Activated CD4-positive, alpha-beta T cell treated with anti-CD3 and anti-CD28 coated beads, Interleukin-10, Interleukin-2, amounts not matched to agents 100 ng/mL and 50 ng/mL, durations not matched to agents 16 hours and 8 hours (primary cell): ENCODE results near the gene ABHD17A.

Source experiments
- DNase-seq: peaks from one replicate; pipeline ENCODE4 v3.0.0-alpha.2; 2020

Gene ABHD17A

DNA sequence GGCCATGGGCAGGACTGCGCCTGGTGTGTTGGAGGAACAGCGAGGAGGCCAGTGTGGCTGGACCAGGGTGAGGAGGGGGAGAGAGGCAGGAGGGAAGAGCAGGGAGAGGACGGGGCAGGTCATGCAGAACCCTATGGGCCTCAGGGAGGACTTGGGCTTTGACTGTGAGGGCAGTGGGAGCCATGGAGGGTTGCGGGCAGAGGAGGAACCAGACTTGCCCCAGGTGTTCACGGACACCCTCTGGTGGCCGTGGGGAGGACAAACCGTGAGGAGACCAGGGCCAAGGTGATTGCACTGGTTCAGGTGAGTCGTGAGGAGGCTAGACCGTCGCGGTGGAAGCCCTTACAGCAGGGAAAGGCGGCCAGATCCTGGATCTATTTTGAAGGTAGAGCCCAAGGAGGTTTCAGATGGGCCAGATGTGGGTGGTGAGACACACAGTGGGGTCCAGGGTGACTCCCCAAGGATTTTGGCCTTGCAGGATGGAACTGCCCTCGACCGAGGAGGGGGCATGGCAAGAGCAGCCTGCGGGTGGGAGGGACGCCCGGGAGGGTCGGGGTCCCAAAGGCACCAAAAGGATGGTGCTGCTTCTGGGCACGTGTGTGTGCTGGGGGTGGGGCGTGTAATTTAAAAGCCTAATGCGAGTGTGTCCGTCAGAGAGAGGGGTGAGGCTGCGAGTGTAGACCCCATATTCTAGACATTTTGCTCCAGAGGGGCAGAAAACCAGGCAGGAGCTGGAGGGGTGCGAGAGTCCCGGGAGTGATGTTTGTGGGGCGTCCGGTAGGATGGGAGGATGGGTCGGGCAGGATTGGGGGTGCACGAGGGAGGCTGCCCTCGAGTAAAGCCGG lies 34.3 kb downstream of the ABHD17A start:
- DNase-seq = no peak

DNA sequence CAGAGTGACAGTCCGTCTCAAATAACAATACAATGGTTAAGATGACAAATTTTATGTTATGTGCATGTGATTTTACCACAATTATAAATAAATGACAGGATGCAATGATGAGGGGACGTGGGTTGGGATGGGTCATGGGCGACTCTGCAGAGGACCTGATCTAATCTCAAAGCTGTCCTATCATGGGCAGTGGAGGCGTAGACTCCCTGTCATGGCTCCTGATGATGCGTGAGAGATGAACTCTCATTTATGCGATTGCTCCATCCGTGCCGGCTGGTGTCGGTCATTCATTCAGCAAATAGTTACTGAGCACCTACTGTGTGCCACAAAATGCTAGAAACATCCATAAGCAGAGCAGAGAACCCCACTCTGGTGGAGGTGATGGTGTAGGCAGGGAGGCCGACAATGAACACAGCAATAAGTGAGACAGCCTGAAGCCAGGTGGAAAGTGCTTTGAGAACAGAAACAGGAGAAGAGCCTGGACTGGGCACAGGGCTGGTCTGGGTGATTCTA lies 35.4 kb downstream of the ABHD17A start:
- no peak for DNase-seq

DNA sequence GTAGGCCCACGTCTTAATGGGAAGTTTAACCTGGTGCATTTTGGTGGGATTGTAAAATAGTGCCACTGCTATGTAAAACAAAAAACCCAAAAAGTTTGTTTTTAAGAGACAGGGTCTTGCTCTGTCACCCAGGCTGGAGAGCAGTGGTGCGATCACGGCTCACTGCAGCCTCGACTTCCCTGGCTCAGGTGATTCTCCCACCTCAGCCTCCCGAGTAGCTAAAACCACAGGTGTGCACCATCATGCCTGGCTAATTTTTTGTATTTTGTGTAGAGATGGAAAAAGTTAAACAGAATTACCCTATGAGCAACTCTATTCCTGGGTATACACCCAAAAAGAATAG lies 36.2 kb downstream of the ABHD17A start:
- DNase-seq = no peak

DNA sequence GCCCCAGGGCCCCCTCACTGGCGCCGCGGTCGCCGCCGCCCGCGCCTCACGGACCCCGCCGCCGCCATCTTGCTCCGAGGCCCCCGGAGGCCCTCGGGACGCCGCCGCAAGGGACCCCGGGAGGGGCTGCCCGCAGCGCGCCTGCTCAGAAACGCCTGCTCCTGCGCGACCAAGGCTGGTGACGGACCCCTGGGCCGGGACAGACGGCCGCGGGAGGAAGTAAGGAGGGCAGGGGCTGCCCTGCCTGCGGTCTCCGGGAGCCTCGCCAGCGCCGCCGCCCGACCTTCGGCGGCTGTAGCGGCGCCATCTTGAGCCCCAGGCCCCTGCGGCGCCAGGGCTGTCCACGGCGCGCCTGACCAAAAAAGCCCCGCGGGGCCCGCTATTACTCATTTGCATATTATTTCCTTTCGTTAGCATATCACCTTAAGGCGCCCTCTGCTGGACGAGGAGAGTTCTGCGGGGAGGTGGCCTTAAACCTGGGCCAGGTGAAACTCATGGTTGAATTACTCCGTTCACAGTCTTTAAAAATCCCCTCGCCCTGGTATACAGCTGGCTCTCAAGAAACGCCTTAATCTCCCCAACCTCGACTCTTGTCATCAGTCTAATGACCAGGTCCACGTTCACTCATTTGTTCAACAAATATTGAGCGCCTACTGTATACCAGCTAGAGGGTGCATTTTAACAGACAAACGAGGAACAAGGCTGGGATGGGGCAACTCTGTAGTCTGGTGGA lies 36.7 kb downstream of the ABHD17A start, which contains the start of gene REXO1:
Gene REXO1 (minus strand): TSS at position 85 of the 733 bp plus-strand sequence. CDS start 125 bp downstream, outside the sequence.
- DNase-seq = peak; percentile 96

DNA sequence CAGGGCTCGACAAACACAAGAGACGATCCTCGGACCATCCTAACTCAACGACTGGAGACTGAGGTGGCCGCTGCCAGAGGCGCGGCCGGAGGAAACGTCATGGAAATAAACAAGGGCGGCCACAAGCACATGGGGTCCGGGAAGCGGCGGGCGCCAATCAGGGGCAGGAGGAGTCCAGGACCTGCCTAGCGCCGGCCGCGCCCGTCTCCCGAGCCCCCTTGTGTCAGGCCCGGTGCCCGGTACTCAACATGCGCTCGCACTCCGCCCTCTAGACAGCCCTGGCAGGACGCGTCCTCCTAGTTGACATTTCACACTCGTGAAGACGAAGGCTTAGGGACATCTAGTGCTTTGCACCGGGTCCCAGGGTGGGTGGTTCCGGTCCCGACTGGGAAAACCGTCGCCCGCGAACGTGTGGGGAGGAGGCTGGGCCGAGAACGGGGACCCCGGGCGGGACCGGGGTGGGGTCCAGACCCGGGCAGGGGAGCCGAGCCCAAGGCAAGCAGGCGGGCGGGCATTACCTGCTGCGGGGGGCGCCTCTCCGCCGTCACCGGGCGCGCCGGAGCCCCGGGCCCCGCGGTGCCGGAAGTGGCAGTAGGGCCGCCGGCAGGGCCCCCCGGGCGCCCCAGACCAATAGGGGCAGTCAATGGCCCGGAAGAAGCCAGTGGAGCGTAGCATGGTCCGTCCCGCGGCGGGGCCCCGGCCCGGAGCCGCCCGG lies 37.5 kb downstream of the ABHD17A start:
- peak; percentile 58 for DNase-seq

DNA sequence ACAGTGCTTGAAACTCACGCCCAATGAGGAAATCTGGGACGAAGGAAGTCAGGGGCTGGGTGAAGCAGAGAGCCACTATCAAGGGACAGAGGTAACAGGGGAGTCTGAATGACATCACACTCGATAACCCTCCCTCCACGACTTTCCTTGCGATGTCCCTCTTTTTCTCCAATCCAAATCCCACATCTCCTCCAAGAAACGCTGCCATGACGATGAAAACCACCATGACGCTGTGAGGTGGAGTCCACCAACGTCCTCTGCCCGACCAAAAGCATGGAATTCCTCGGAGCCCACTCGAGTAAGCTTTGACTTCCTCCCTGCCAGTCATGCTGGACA lies 38.0 kb downstream of the ABHD17A start:
- DNase-seq = no peak

DNA sequence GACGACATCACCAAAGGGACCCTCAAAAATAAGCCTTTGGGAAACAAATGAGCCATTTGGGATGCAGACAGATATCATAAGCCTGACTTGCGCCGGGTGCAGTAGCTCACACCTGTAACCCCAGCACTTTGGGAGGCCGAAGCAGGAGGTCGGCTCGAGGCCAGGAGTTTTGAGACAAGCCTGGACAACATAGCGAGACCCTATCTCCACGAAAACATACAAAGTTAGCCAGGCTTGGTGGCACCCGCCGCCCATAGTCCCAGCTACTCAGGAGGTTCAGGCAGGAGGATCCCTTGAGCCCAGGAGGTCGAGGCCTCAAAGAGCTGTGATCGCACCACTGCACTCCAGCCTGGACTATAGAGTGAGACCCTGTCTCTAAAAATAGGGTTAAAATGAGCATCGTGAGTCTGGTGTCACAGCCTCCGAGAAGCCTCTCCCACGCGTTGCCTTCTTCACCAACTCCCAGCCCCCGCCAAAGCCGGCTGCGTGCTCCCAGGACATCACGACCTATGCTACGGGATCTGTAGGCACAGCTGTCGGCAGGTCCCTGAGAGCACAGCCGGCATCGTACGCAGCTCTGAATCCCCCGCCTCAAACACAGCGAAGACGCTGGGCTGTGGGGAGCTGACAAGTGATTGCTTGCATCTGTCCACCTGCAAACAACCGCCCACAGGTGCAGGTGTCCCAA lies 38.6 kb downstream of the ABHD17A start:
- no peak for DNase-seq

DNA sequence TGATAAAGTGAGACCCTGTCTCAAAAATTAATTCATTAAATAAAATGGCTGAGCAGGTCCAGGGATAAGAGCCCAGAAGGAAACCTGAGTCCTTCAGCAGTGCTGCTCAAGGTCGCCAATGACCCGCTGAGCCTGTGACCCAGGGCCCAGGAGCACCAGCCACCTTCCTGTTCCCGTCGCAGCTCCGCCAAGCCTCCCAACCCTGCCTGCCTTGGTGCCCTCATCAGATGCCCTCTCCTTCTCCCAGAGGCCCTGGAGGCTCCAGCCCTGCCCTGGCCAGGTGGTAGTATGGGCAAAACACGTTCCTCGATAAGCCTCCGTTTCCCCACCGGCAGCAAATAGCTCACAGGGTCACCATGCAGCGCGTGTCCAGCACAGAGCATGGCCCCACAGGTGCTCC lies 39.7 kb downstream of the ABHD17A start:
- no peak for DNase-seq

DNA sequence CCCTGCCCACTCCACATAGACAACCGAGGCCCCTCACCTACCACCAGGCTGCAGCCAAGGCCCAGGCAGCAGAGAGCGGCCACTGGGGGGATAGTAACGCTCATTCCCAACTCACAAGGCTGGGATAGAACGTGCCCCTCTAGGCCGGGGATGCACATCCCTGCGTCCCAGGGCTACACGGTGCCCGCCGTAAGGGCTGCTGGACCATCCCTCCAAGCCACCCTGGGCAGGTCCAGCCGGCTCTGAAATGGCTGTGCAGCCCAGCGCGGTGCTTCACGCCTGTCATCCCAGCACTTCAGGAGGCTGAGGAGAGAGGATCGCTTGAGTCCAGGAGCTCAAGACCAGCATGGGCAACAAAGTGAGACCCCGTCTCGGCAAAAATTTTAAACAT lies 40.2 kb downstream of the ABHD17A start:
- DNase-seq = no peak

DNA sequence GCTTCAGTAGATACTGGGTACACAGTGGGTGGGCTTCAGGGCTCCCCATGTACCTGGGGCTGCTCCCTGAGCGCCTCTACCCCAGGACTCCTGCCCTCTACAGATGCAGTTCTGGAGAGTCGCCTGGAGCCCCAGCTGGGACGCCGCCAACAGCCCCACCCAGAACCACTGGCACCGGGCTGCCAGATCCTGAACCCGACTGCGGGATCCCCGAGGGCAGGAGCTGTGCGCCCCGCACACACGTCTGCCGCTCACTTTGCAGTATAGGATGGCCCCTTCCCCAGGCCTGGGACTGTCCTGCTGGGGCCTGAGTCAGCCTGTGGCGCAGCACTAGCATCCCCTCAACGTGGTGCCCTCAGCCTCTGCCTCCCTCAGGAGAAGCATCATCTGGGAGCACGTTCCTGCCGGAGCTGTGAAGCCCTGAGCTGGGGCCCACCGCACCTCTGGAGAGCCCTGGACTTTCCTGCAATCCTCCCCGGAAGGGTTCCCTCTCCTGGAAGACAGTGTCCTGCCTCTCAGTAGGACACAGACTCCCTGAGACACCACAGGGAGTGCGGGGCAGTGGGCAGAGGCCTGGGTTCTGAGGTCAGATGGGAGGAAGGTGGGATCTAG lies 40.7 kb downstream of the ABHD17A start:
- no peak for DNase-seq

DNA sequence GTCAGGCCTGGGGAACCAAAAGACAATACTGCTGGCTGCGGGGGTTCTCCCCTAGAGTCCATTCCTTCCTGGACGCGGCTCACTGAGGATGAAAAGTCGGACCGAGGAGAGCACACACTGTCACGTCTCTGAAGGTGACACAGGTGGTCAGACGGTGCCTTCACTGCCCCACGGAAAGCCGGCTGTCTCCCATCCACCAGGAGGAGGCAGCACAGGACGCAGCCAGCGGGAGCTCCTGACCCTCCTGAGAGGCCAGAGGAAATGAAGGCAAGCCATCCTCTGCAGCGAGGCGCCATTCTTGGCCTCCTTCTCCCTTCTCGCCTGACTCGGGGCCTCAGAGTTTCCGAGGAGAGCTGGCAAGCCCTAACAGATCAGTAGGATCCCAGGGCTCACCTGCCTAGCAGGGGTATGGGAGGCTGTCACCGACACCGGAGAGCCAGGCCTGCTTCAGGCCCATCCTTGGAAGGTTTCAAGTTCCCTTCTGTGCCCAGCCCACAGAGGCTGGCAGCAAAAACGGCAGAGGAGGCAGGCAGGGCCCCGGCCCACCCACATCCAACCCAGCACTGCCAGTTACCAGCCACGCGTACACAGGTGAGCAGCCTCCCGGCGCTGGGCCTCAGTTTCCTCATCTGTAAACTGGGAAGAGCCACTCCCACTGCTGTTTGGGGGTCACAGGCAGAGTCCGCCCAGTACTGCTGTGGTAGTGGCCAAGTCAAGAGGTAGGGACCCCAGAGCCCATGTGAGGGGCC lies 41.5 kb downstream of the ABHD17A start:
- DNase-seq = no peak

DNA sequence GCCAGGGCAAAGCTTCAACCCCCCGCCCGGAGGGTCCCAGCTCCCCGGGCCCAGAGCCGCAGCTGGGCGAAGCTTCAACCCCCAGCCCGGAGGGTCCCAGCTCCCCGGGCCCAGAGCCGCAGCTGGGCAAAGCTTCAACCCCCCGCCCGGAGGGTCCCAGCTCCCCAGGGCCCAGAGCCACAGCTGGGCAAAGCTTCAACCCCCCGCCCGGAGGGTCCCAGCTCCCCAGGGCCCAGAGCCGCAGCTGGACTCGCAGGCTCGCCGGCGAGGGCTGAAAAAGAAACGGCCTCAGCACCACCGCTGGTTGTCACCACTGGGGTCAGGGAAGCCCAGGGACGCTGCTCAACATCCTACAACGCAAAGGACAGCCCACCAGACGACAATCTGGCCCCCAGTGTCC lies 42.2 kb downstream of the ABHD17A start:
- DNase-seq = no peak

DNA sequence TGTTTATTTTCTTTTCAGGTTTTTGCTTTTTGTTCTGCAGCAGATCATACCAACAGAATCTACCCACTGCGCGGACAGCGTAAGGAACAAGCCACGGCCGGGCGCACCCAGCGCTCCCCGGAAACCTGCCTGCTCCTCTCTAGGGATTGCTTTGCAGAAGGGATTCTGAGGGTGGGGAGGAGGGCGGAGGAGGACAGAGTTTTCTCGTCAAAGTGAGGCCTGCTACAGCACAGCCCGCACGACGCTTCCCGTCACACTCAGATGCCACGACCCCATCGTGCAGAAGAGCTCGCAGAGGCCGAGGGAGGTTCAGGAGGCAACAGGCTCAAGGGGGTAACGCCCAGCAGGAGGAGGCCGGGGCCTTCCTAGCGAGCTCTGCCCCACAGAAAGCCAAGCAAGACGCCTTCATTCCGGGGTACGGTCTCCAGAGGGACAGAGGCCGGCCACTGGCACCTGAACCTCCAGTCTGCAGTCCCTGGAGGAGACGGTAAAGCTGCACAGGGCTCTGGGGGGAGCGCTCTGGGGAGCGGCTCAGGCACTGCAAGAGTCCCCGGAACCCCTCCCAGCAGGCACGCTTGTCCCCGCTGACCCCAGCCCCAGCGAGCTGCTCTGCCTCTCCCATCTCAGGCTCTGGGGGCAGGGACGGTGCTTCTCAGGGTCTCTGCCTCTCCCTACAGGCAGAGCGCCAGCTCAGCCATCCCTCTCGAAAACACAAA lies 43.9 kb downstream of the ABHD17A start:
- no peak for DNase-seq

DNA sequence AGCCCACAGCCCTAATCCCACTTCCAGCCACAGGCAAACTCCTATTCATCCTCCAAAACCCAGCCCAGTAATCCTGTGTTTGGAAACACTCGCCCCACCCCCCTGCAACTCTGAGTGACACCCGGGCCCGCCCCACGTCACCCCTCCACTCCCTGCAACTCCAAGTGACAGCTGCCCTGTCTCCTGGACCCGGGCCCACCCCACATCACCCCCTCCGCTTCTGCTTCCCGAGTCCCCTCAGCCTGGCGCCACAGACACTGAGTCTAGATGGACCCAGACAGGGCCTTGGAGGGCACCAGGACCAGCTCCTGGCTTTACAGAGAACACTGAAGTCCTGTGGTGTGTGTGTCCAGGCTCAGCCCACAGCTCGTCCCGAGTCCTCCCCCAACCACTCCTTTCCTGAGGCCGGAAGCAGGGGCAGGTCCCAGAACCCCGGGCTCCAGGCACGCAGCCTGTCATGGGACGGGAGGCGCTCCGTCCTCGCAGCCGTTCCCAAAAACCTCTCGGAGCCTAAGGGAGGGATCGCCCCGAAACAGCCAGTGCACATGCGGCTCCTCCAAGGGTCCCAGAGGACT lies 44.7 kb downstream of the ABHD17A start:
- no peak for DNase-seq

DNA sequence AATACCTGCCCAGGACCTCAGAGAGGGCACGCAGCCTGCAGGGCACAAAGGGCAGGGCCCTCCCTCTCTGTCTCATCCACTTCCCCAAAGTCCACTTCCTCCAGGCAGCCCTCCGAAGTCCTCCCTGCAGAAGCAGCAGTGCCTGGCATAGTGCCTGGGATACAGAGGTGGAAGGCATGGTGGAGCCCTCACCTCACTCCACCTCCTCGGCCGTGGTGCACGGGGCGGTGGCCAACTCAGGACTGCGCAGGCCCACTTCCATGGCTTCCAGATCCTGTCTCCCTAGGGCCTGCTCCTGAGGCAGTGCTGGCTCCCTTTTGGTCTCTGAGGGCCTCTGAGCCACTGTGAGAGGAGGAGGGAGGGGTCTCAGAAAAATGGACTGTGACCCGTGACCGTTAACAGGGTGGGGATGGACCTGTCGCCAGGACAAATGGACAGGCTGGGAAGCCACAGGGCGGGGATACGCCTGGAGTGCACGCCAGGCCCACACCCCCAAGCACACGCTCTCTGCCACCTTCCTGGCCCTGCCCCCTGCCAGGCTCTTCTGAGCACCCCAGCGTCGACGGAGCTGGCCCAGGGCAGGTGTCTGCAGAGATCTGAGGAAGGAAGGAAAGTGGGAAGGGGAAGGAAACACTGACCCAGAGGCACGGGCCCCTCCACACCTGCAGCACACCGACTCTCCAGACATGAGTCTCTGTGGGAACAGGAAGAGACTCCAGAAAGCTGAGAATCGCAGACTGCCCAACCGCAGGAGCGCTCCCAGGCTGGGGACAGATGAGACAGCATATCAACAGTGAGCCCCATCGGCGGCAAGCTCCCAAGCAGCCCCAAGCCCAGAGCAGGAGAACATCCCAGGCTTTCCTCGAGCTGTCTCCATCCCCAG lies 45.4 kb downstream of the ABHD17A start:
- DNase-seq = no peak

DNA sequence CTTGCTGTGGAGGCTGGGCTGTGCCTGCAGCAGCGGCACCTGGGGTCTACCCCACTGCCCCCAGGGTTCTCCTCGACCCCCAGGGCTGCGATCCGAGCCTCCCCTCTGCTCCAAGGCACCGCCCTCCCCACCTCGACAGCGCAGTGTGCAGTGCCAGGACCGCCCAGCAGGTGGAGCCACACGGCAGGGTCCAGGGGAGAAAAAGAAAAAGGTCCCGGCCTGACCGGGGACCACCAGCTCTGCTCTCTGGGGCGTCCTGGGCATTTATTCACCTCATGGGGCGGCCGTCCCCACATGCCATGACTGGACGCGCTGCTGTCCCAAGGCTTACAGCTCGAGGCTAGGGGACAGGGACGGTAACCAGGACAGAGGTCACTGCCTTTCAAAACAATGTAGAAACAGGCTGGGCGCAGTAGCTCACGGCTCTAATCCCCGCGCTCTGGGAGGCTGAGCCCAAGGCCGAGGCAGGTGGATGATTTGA lies 47.6 kb downstream of the ABHD17A start:
- DNase-seq = peak; percentile 66

DNA sequence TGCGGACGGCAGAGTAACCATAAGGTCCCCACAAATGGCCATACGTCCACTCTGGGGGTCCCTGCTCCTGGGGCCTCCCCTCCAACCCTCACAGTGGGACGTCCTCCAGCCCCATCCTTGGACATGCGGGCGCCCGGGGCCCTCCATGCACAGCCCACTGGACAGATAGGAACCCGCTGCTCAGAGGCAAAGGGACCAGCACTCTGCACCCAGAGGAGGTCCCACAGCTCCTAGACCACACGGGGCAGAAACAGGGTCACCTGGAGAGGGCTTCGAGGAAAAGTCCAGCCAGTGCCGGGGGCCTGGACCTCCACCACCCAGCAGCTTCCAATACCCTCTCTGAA lies 48.1 kb downstream of the ABHD17A start:
- no peak for DNase-seq

DNA sequence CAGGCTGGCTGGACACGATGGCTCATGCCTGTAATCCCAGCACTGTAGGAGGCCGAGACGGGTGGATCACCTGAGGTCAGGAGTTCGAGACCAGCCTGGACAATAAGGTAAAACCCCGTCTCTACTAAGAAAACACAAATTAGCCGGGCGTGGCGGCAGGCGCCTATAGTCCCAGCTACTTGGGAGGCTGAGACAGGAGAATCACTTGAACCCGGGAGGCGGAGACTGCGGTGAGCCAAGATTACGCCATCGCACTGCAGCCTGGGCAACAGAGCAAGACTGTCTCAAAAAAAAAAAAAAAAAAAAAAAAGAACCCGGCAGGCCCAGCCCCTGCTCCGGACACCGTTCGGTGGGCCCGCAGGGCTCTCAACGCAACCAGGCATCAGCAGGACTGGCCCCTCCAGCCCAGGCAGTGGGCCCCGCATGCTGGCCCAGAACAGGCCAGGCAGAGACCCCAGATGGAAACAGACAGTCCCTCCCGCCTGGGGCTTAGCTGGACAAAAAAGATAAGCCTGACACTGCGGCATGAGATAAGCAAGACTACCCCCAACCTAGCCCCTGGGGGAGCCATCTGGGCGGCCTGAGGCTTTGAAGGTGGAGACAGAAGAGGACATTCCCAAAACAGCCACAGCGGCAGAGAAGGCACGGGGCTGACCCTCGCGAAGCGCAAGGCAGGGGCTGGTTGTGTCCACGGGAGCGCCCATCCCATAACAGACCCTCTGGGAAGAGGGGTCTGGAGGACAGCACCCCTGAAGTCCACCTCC lies 48.7 kb downstream of the ABHD17A start:
- no peak for DNase-seq

DNA sequence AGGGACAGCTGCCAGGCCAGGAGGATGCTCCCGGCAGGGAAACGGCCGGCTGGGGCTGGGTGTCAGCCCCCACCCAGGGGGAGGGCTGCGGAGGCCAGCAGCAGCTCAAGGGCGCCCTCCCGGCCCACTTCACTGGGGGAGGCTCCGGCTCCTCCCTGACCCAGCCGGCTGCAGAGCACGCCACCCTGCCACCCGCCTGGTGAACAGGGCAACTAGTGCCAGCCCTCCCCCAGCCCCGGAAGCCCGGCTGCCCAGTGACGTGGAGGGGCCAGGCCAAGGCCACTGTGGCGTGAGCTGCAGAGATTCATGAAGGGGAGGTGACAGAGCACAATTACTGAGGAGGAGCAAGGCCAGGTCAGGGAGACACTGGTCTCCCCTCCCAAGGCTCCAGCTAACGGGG lies 51.8 kb downstream of the ABHD17A start:
- no peak for DNase-seq
